ENCODE data around the gene PM20D2.

GRCh38 chr6:89186762-89187161, 40.9 kb downstream of the PM20D2 start:
- TF ChIP-seq CTCF (IDR thresholded peaks at IDR 0.05) (no peak), POLR2AphosphoS5 (IDR thresholded peaks at IDR 0.05) (no peak), POLR2A (IDR thresholded peaks at IDR 0.05) (no peak)
